ENCODE results near the gene MAST4.

DNA sequence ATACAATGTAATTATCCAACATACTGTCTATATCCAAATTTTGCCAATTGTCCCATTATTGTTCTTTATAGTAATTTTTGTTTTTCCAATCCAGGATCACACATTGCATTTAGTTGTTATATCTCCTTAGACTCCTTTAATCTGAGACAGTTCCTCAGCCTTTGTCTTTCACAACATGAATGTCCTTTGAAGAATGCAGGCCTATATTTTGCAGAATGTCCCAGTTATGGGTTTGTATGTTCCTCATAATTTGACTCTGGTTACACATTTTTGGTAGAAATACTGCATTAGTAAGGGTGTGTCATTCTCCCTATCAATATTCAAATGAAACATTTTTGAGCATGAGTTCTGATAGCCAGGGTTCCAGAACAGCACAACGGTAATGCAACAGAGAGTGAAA lies 593.7 kb downstream of the MAST4 start:
- TF ChIP-seq, protein P1, sequence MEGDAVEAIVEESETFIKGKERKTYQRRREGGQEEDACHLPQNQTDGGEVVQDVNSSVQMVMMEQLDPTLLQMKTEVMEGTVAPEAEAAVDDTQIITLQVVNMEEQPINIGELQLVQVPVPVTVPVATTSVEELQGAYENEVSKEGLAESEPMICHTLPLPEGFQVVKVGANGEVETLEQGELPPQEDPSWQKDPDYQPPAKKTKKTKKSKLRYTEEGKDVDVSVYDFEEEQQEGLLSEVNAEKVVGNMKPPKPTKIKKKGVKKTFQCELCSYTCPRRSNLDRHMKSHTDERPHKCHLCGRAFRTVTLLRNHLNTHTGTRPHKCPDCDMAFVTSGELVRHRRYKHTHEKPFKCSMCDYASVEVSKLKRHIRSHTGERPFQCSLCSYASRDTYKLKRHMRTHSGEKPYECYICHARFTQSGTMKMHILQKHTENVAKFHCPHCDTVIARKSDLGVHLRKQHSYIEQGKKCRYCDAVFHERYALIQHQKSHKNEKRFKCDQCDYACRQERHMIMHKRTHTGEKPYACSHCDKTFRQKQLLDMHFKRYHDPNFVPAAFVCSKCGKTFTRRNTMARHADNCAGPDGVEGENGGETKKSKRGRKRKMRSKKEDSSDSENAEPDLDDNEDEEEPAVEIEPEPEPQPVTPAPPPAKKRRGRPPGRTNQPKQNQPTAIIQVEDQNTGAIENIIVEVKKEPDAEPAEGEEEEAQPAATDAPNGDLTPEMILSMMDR (IDR thresholded peaks at IDR 0.05): no peak
- TF ChIP-seq EP300 (IDR thresholded peaks at IDR 0.05) (no peak), POLR2A (IDR thresholded peaks at IDR 0.05) (no peak)

Measured in gastroesophageal sphincter (tissue), 3 donors.